Left ventricle myocardium inferior (tissue), 1 donor: ENCODE data around the gene ZFAND6. TPM values are rescaled to one million over a fixed set of nuclear protein-coding genes. Genes with fewer than 3 reads are reported as not detected.
"Not testable (repeated sequence)": the region's sequence is repeated elsewhere in the genome, so short reads cannot be mapped to it uniquely, and the experiment has no call there.

ENCODE experiments used
- DNase-seq: peaks from one replicate; pipeline ENCODE4 v3.0.0-alpha.2; 2020
- H3K27ac ChIP-seq: fragments of 200-600 bp; replicated peaks from 2 replicates; pipeline ENCODE4 v1.8.0; 2021
- H3K27me3 ChIP-seq: fragments of 200-600 bp; 2 replicates; pipeline ENCODE4 v1.8.0; 2021; ENCODE audit warnings: low read depth
- H3K36me3 ChIP-seq: fragments of 200-600 bp; 2 replicates; pipeline ENCODE4 v1.8.0; 2021
- H3K4me1 ChIP-seq: fragments of 200-600 bp; 2 replicates; pipeline ENCODE4 v1.8.0; 2021
- H3K4me3 ChIP-seq: fragments of 200-600 bp; 2 replicates; pipeline ENCODE4 v1.8.0; 2021; ENCODE audit warnings: mild to moderate bottlenecking, moderate library complexity
- H3K9me3 ChIP-seq: fragments of 200-600 bp; replicated peaks from 2 replicates; pipeline ENCODE4 v1.8.0; 2021
- CTCF ChIP-seq: fragments of 200-600 bp; IDR thresholded peaks from 2 replicates; pipeline ENCODE4 v1.8.0; 2021; ENCODE audit warnings: antibody characterized with exemption, mild to moderate bottlenecking, borderline replicate concordance
- intact Hi-C: fragments of 100-400 bp; cut with micrococcal nuclease; formaldehyde crosslinking; loops from one replicate; pipeline ENCODE4 v1.11.0; 2022
- total RNA-seq: library from RNA; stranded (reverse); fragmentation: NEBNext Ultra II Directional; extraction: Animal tissue kit (Norgen Biotek cat#: 25700); gene quantifications from one replicate; pipeline ENCODE4 v1.2.1, GENCODE V29; 2021
- donor health status: DM: no; HTN: yes; CAD: no; lungs with severe emphysema.

The ZFAND6 gene
- total RNA-seq, 1 donor from 2014 or later: 75.0 TPM

GRCh38 chr15:80121546-80121945, 62.1 kb downstream of the ZFAND6 start:
- Histone ChIP-seq H3K27ac (no peak overlapping the region), H3K36me3 (peaks cover 47% of the 10 kb centered on the region), H3K4me3 (no peak overlapping the region), H3K27me3 (no peaks in the 10 kb centered on the region), H3K9me3 (no peaks in the 10 kb centered on the region), H3K4me1 (peaks cover 8% of the 10 kb centered on the region)
- intact Hi-C loops: no loop called here
- TF ChIP-seq CTCF: no peak
- DNase-seq: no peak

- H3K9me3 ChIP-seq: no peaks in the 10 kb centered on the region
- peaks cover 8% of the 10 kb centered on the region for H3K4me1 ChIP-seq
- H3K27me3 ChIP-seq: no peaks in the 10 kb centered on the region
- no peak overlapping the region for H3K27ac ChIP-seq
- no peak for DNase-seq
- H3K4me3 ChIP-seq: no peak overlapping the region
- intact Hi-C loops: no loop called here
- H3K36me3 ChIP-seq: peaks cover 51% of the 10 kb centered on the region
- TF ChIP-seq CTCF: no peak
Observed at GRCh38 chr15:80123034-80123433, 63.6 kb downstream of the ZFAND6 start.

- H3K4me3 ChIP-seq, H3K4me1 ChIP-seq, H3K27me3 ChIP-seq, H3K9me3 ChIP-seq, intact Hi-C loops, DNase-seq, H3K27ac ChIP-seq: not testable (repeated sequence)
- H3K36me3 ChIP-seq: peaks cover 49% of the 10 kb centered on the region
Observed at GRCh38 chr15:80127253-80127652, 67.8 kb downstream of the ZFAND6 start.

GRCh38 chr15:80127911-80128310, 68.4 kb downstream of the ZFAND6 start:
- Histone ChIP-seq H3K27ac (no peak overlapping the region), H3K27me3 (no peaks in the 10 kb centered on the region), H3K36me3 (peaks cover 49% of the 10 kb centered on the region), H3K9me3 (no peaks in the 10 kb centered on the region), H3K4me3 (no peak overlapping the region), H3K4me1 (no peaks in the 10 kb centered on the region)
- intact Hi-C loops: no loop called here
- no peak for TF ChIP-seq CTCF
- DNase-seq: no peak

GRCh38 chr15:80132382-80132781, 72.9 kb downstream of the ZFAND6 start:
- no peak overlapping the region for H3K4me3 ChIP-seq
- H3K27ac ChIP-seq: no peak overlapping the region
- no peak for TF ChIP-seq CTCF
- H3K9me3 ChIP-seq: no peaks in the 10 kb centered on the region
- H3K27me3 ChIP-seq: no peaks in the 10 kb centered on the region
- intact Hi-C loops: no loop called here
- H3K36me3 ChIP-seq: peaks cover 44% of the 10 kb centered on the region
- DNase-seq: no peak
- no peaks in the 10 kb centered on the region for H3K4me1 ChIP-seq

GRCh38 chr15:80136854-80137253, 77.4 kb downstream of the ZFAND6 start:
- DNase-seq: no peak
- Histone ChIP-seq H3K4me1 (no peaks in the 10 kb centered on the region), H3K9me3 (no peaks in the 10 kb centered on the region), H3K27ac (no peak overlapping the region), H3K36me3 (peaks cover 46% of the 10 kb centered on the region), H3K4me3 (no peak overlapping the region), H3K27me3 (no peaks in the 10 kb centered on the region)
- intact Hi-C loops: no loop called here
- no peak for TF ChIP-seq CTCF
